Endothelial cell of umbilical vein (primary cell): ENCODE results near the gene RBFOX1. TPM values are rescaled to one million over a fixed set of nuclear protein-coding genes. Genes with fewer than 3 reads are reported as not detected.

Experiments
- BruUV-seq: library from RNA; stranded (reverse); fragments of 400-500 nt; replicated peaks from 2 replicates; lab custom pipeline; 2021; lab: Mats Ljungman, UMichigan
- CTCF ChIA-PET: fragments of 300-600, 350-600 bp; sonication (Branson Sonifier 250); formaldehyde crosslinking; loops from one replicate; lab custom pipeline; 2021; ENCODE audit warnings: antibody characterized with exemption, inconsistent platforms; lab: Charles Lee
- POLR2A ChIA-PET: fragments of 300-600, 350-600 bp; sonication (Branson Sonifier 250); formaldehyde crosslinking; loops from one replicate; lab custom pipeline; 2021; ENCODE audit warnings: antibody characterized with exemption, inconsistent platforms; lab: Charles Lee
- DNase-seq: peaks from one replicate; pipeline ENCODE4 v3.0.0-alpha.2; 2011; ENCODE audit warnings: low read depth, low spot score
- FAIRE-seq: peaks from 2 replicates; lab custom pipeline; 2011; peaks lifted over from hg19 to GRCh38; lab: Jason Lieb, UNC
- H2AFZ ChIP-seq: 2 replicates; pipeline ENCODE4 v1.6.0; 2012; ENCODE audit warnings: low read depth, low read length, control low read depth, inconsistent platforms
- H3K27ac ChIP-seq: 2 replicates; pipeline ENCODE4 v1.5.1; 2011; ENCODE audit warnings: low read depth, mild to moderate bottlenecking, control low read depth, low read length, moderate library complexity; ENCODE audit not compliant: insufficient read depth
- H3K27me3 ChIP-seq, 2 experiments: 2 replicates each; pipeline versions ENCODE4 v1.6.0 to v1.6.1; 2011; ENCODE audit warnings: low read length in 2 of 2, mixed read lengths in 1 of 2; ENCODE audit not compliant: control insufficient read depth in 2 of 2, insufficient read depth in 2 of 2
- H3K36me3 ChIP-seq, 2 experiments: 2 replicates in 1 of 2; 3 replicates in 1 of 2; pipeline ENCODE4 v1.5.1; 2011; ENCODE audit warnings: low read length in 2 of 2, mild to moderate bottlenecking in 1 of 2, moderate library complexity in 1 of 2; ENCODE audit not compliant: control insufficient read depth in 2 of 2, insufficient read depth in 2 of 2; ENCODE audit errors: extremely low read depth in 1 of 2
- H3K4me1 ChIP-seq: 3 replicates; pipeline ENCODE4 v1.5.1; 2011; ENCODE audit warnings: mild to moderate bottlenecking, low read length; ENCODE audit not compliant: control insufficient read depth, insufficient read depth; ENCODE audit errors: extremely low read depth
- H3K4me2 ChIP-seq: 2 replicates; pipeline ENCODE4 v1.6.1; 2011; ENCODE audit warnings: low read length, control low read depth, mixed read lengths; ENCODE audit not compliant: insufficient read depth
- H3K4me3 ChIP-seq, 3 experiments: fragments of 200-600 bp in 1 of 3; sonication (generic), shearing (Covaris generic) in 1 of 3; replicated peaks in 1 of 3; 2 replicates each; pipeline ENCODE4 v1.5.1; 2011 to 2016; ENCODE audit warnings: control low read depth in 3 of 3, low read length in 3 of 3, mild to moderate bottlenecking in 2 of 3, inconsistent platforms in 1 of 3, low read depth in 1 of 3, moderate library complexity in 1 of 3; ENCODE audit not compliant: insufficient read depth in 1 of 3
- H3K79me2 ChIP-seq: 2 replicates; pipeline ENCODE4 v1.6.0; 2012; ENCODE audit warnings: low read length, inconsistent platforms; ENCODE audit not compliant: control insufficient read depth, insufficient read depth
- H3K9ac ChIP-seq: replicated peaks from 2 replicates; pipeline ENCODE3; 2011; ENCODE audit warnings: low read length, control low read depth; ENCODE audit not compliant: insufficient read depth; ENCODE audit errors: extremely low read depth
- H3K9me1 ChIP-seq: replicated peaks from 3 replicates; pipeline ENCODE4 v1.6.0; 2011; ENCODE audit warnings: mild to moderate bottlenecking, low read length; ENCODE audit not compliant: control insufficient read depth, insufficient read depth; ENCODE audit errors: extremely low read depth
- H3K9me3 ChIP-seq: replicated peaks from 2 replicates; pipeline ENCODE4 v1.5.1; 2012; ENCODE audit warnings: low read length, inconsistent platforms; ENCODE audit not compliant: control insufficient read depth, insufficient read depth
- H4K20me1 ChIP-seq: replicated peaks from 2 replicates; pipeline ENCODE3; 2011; ENCODE audit warnings: mild to moderate bottlenecking, low read length; ENCODE audit not compliant: control insufficient read depth, insufficient read depth; ENCODE audit errors: extremely low read depth
- EZH2 ChIP-seq: IDR thresholded peaks from 2 replicates; pipeline ENCODE4 v1.6.1; 2012; ENCODE audit warnings: borderline replicate concordance, low read depth, mild to moderate bottlenecking, moderate library complexity, low read length, inconsistent platforms; ENCODE audit not compliant: severe bottlenecking
- FOS ChIP-seq: IDR thresholded peaks from 2 replicates; pipeline ENCODE4 v1.6.1; 2011; ENCODE audit warnings: mild to moderate bottlenecking, low read length, moderate library complexity, borderline replicate concordance; ENCODE audit not compliant: insufficient read depth
- GATA2 ChIP-seq: IDR thresholded peaks from 2 replicates; pipeline ENCODE4 v1.7.0; 2011; ENCODE audit warnings: low read depth, mild to moderate bottlenecking, moderate library complexity, mixed read lengths, low read length; ENCODE audit not compliant: insufficient read length, insufficient read depth
- JUN ChIP-seq: IDR thresholded peaks from 2 replicates; pipeline ENCODE4 v1.6.1; 2011; ENCODE audit warnings: borderline replicate concordance, low read depth; ENCODE audit not compliant: insufficient read length, insufficient read depth
- MYC ChIP-seq: IDR thresholded peaks from one replicate; pipeline ENCODE4 v1.6.1; 2011; ENCODE audit warnings: mild to moderate bottlenecking, low read depth, low read length
- POLR2A ChIP-seq: IDR thresholded peaks from 2 replicates; pipeline ENCODE4 v1.6.1; 2012; ENCODE audit warnings: low read depth, mild to moderate bottlenecking, control low read depth, low read length
- POLR2AphosphoS5 ChIP-seq: IDR thresholded peaks from 2 replicates; pipeline ENCODE4 v1.6.1; 2012; ENCODE audit warnings: low read depth, mild to moderate bottlenecking, control low read depth, low read length, moderate library complexity; ENCODE audit not compliant: insufficient read depth
- dilution Hi-C: fragments of 300-500 bp; cut with MboI; formaldehyde crosslinking; loops from one replicate; pipeline ENCODE4 v1.15.0; 2019; ENCODE audit warnings: low sequenced_read_pairs; ENCODE audit not compliant: extremely low pct_ligation_motif_present
- intact Hi-C: fragments of 100-400 bp; cut with micrococcal nuclease; formaldehyde crosslinking; loops from one replicate; pipeline ENCODE4 v1.10.0; 2022
- polyA plus RNA-seq, 4 experiments: library from polyadenylated mRNA; depleted of rRNA in 3 of 4; stranded (reverse) in 3 of 4; unstranded in 1 of 4; fragments of >200 nt; gene quantifications; 2 replicates each; pipeline versions ENCODE4 v1.2.1 to v1.2.3, GENCODE V29; 2011 to 2012; ENCODE audit warnings: missing spikeins in 1 of 4
- total RNA-seq: library from RNA; stranded (reverse); gene quantifications from 2 replicates; pipeline ENCODE4 v1.2.3, GENCODE V29; 2021
- TF ChIP-seq, protein P1 (sequence below), 2 donors: IDR thresholded peaks; 1 replicate in 1 of 2; 2 replicates in 1 of 2; pipeline ENCODE4 v1.5.1; 2011; ENCODE audit warnings: low read length in 2 of 2, mild to moderate bottlenecking in 2 of 2, moderate library complexity in 2 of 2, control low read depth in 1 of 2, inconsistent platforms in 1 of 2, low read depth in 1 of 2; ENCODE audit not compliant: insufficient read depth in 1 of 2; ENCODE audit errors: extremely low read depth in 1 of 2
- TF ChIP-seq, protein P2 (sequence below): IDR thresholded peaks from 2 replicates; pipeline ENCODE4 v1.6.1; 2011; ENCODE audit not compliant: insufficient read depth, insufficient read length

RBFOX1 gene
- total and polyA plus RNA-seq, 2 donors (not counting 3 experiments of a cell fraction or from before 2014, with no cell fraction given): not detected

DNA sequence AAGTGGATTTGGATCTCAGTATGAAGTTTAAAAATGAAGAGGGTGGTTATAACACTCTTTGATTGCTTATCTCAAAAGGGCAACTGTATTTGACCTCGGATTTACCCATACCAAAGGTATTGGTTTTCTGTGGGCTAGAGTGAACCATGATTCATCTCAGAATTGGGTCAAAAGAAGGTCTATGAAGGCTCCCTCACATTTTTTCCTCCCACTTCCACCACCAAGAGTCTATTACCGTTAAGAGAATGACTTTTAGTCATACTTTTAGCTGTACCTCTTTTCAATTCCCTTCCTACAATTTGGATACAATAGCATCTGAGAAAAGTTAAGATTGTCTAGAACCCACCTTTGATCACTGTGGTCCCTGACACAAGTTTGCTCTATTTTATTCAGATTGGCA lies 280.9 kb downstream of the RBFOX1 start:
- H3K4me2 ChIP-seq: no peak overlapping the region
- no peak for TF ChIP-seq EZH2
- TF ChIP-seq, protein P1, sequence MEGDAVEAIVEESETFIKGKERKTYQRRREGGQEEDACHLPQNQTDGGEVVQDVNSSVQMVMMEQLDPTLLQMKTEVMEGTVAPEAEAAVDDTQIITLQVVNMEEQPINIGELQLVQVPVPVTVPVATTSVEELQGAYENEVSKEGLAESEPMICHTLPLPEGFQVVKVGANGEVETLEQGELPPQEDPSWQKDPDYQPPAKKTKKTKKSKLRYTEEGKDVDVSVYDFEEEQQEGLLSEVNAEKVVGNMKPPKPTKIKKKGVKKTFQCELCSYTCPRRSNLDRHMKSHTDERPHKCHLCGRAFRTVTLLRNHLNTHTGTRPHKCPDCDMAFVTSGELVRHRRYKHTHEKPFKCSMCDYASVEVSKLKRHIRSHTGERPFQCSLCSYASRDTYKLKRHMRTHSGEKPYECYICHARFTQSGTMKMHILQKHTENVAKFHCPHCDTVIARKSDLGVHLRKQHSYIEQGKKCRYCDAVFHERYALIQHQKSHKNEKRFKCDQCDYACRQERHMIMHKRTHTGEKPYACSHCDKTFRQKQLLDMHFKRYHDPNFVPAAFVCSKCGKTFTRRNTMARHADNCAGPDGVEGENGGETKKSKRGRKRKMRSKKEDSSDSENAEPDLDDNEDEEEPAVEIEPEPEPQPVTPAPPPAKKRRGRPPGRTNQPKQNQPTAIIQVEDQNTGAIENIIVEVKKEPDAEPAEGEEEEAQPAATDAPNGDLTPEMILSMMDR (IDR thresholded peaks at IDR 0.05; ENCODE audit: extremely low read depth in 1 of 2, insufficient read depth in 1 of 2, low read depth in 1 of 2, low read length in 2 of 2): no peak
- TF ChIP-seq, protein P2, sequence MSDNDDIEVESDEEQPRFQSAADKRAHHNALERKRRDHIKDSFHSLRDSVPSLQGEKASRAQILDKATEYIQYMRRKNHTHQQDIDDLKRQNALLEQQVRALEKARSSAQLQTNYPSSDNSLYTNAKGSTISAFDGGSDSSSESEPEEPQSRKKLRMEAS: no peak
- TF ChIP-seq GATA2: no peak
- no peak for TF ChIP-seq MYC
- no peak for TF ChIP-seq POLR2AphosphoS5
- TF ChIP-seq JUN: no peak
- no peak for TF ChIP-seq FOS
- no peak for TF ChIP-seq POLR2A
- no peaks in the 10 kb centered on the region for H4K20me1 ChIP-seq
- DNase-seq: no peak
- H3K79me2 ChIP-seq: no peaks in the 10 kb centered on the region
- intact Hi-C loops (no loop called here), dilution Hi-C loops (no loop called here)
- no peaks in the 10 kb centered on the region for H3K9me3 ChIP-seq
- no peaks in the 10 kb centered on the region for H3K27me3 ChIP-seq
- no peaks in the 10 kb centered on the region for H3K4me1 ChIP-seq
- no TSS peak for BruUV-seq
- no peak overlapping the region for H3K9ac ChIP-seq
- no peak overlapping the region for H2AFZ ChIP-seq
- no peaks in the 10 kb centered on the region for H3K9me1 ChIP-seq
- no peaks in the 10 kb centered on the region for H3K36me3 ChIP-seq
- FAIRE-seq: no peak
- no peak overlapping the region for H3K4me3 ChIP-seq
- H3K27ac ChIP-seq: no peak overlapping the region
- ChIA-PET POLR2A (no interaction called here), CTCF (no interaction called here)
